Lower leg skin (tissue), 4 donors: ENCODE measurements around the gene SLC43A3. TPM values are rescaled to one million over a fixed set of nuclear protein-coding genes. Genes with fewer than 3 reads are reported as not detected.
"Not testable (repeated sequence)": the region's sequence is repeated elsewhere in the genome, so short reads cannot be mapped to it uniquely, and the experiment has no call there.

Experiments used
- DNase-seq, 2 donors: peaks; one replicate each; pipeline ENCODE4 v3.0.0-alpha.2; 2019; ENCODE audit warnings: low spot score in 2 of 2
- H3K4me3 ChIP-seq: fragments of 200-600 bp; sonication (generic); 2 replicates; pipeline ENCODE4 v1.5.1; 2017; ENCODE audit warnings: mild to moderate bottlenecking, low read depth; ENCODE audit not compliant: poor library complexity, severe bottlenecking
- POLR2A ChIP-seq, 2 donors: fragments of 450-650 bp; IDR thresholded peaks; one replicate each; pipeline ENCODE4 v1.6.1; 2016 to 2017; ENCODE audit warnings: antibody characterized with exemption in 2 of 2, mild to moderate bottlenecking in 1 of 2, moderate library complexity in 1 of 2
- whole genome bisulfite sequencing, 2 donors: methylation state at CpG; one replicate each; pipeline ENCODE4 v1.1.5; 2018; 5-methylcytosine and 5-hydroxymethylcytosine counted together
- intact Hi-C: fragments of 100-400 bp; cut with DNase I; formaldehyde crosslinking; loops from one replicate; pipeline ENCODE4 v1.15.0; 2023; ENCODE audit warnings: low total_unique reads
- total RNA-seq, 4 donors: library from RNA; depleted of rRNA; stranded (reverse); fragments of >200 nt; gene quantifications; one replicate each; pipeline ENCODE4 v1.1.0, GENCODE V29; 2016
- TF ChIP-seq, protein P1 (sequence below), 3 donors: fragments of 450-650 bp; IDR thresholded peaks; one replicate each; pipeline ENCODE4 v1.5.1; 2016; ENCODE audit warnings: antibody characterized with exemption in 3 of 3, mild to moderate bottlenecking in 3 of 3, moderate library complexity in 2 of 3

SLC43A3 gene
- total RNA-seq, 4 donors from 2014 or later, result 12.4 to 66.4 (median 41.1) TPM

DNA sequence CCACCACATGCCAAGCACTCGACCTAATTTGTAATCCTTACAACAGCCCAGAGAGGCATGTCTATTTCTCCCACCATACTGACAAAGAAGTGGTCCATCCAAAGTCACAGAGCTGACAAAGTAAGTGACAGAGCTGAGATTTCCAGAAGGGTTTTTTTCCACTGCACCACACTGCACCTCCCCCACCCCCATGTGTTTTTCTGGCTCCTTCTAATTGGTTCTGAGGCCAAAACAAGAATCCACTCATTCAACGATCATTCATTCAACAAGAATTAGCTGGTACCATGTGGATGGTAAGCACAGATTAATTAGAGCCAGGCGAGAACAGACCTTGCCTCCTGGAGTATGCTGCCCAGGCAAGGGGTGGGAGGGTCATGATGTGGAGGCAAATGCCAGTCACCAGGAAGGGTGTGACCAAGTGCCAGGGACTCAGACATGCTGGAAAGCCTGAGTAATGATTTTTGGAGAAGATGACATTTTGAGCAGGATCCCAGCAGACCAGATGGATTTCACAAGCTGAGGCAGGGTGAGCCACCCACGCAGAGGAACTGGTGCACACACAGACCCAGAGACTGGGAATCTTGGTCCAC, 21.6 kb downstream of the SLC43A3 start:
- no peak overlapping the region for H3K4me3 ChIP-seq
- 35 to 44% methylated on average over 4 of the region's 4 CpGs for WGBS, 2 donors
- intact Hi-C loops, result no loop called here
- no peak for DNase-seq
- TF ChIP-seq POLR2A (IDR thresholded peaks at IDR 0.05), result no peak
- TF ChIP-seq, protein P1, sequence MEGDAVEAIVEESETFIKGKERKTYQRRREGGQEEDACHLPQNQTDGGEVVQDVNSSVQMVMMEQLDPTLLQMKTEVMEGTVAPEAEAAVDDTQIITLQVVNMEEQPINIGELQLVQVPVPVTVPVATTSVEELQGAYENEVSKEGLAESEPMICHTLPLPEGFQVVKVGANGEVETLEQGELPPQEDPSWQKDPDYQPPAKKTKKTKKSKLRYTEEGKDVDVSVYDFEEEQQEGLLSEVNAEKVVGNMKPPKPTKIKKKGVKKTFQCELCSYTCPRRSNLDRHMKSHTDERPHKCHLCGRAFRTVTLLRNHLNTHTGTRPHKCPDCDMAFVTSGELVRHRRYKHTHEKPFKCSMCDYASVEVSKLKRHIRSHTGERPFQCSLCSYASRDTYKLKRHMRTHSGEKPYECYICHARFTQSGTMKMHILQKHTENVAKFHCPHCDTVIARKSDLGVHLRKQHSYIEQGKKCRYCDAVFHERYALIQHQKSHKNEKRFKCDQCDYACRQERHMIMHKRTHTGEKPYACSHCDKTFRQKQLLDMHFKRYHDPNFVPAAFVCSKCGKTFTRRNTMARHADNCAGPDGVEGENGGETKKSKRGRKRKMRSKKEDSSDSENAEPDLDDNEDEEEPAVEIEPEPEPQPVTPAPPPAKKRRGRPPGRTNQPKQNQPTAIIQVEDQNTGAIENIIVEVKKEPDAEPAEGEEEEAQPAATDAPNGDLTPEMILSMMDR (IDR thresholded peaks at IDR 0.05), result no peak

DNA sequence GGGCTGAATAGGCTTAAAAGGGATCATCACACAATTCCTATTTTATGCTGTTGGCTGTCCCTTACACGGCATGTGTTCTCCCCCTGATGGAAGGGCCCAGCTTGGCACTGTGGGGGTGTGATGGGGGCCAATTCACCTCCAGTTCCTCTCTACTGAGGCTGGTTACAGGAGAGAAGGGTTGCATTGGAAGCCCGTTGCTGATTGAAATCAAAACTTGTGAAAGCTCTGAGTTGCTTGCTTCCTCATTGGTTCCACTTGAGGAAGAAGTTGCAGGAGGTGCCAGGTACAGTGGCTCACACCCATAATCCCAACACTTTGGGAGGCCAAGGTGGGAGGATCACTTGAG, 23.1 kb downstream of the SLC43A3 start:
- WGBS, 2 donors, result 69 to 90% methylated on average over 2 of the region's 2 CpGs
- TF ChIP-seq POLR2A (IDR thresholded peaks at IDR 0.05), result no peak
- TF ChIP-seq, protein P1 (IDR thresholded peaks at IDR 0.05), result no peak
- DNase-seq, result no peak
- H3K4me3 ChIP-seq, result no peak overlapping the region
- intact Hi-C loops, result no loop called here

DNA sequence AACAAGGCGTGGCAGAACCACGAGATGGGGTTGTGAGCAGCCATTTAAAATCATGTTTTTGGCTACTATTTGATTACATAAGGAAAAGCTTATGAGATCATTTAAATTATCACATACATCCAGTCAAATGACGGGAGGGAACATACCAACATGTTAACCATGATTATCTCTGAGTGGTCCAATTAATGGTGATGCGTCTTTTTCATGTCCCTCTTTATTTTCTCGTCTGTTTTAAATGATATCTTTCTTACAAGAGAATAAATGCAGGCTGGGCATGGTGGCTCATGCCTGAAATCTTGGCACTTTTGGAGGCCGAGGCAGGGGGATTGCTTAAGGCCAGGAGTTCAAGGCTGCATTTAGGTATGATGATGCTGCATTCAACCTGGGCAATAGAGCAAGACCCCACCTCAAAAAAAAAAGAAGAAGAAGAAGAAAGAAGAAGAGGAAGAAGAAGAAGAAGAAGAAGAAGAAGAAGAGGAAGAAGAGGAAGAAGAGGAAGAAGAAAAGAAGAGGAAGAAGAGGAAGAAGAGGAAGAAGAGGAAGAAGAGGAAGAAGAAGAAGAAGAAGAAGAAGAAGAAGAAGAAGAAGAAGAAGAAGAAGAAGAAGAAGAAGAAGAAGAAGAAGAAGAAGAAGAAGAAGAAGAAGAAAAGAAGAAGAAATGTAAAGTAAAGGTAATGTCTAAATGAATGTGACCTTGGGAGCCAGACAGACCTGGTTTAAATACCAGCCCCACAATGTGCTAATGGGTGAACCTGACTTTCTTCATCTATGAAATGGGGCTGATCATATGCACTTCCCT, 23.7 kb downstream of the SLC43A3 start:
- DNase-seq, intact Hi-C loops, H3K4me3 ChIP-seq: not testable (repeated sequence)
- 78 to 84% methylated on average over 6 of the region's 6 CpGs for WGBS, 2 donors

DNA sequence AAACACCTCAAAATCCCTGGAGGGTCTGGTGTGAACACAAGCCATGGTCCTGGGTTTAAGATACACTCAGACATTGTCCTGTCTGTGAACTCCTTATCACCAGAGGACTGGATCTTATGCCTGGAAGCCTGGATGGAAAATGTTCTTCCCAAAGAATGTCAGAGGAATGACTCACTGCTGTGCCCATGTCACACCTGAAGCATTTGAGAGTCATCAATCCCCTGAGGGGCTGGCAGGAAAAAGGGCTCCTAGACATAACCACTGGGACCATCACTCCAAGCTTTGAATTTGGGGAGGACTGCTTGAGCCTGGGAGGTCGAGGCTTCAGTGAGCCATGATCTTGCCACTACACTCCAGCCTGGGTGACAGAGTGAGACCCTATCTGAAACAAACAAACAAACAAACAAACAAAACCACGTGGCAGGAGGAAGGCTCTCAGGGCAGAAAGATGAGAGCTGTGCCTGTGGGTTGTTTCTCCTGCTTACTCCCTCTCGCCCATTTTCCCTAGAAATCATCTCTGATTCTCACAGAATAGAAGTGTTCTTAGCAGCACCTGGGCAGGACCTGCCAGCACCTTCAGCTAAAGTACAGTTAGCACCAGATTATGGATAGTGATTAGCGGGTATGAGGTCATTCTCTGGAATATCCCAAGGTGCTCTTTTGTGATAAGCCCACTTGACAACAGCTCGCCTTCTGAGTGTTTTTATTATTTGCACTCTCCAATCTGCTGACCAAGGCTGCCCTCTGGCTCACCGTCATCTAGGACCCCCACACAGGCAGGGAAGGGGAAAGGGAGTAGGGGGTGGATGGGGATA, 24.5 kb downstream of the SLC43A3 start:
- TF ChIP-seq POLR2A (IDR thresholded peaks at IDR 0.05), result no peak
- TF ChIP-seq, protein P1 (IDR thresholded peaks at IDR 0.05), result no peak
- intact Hi-C loops, result no loop called here
- no peak for DNase-seq
- no peak overlapping the region for H3K4me3 ChIP-seq
- WGBS, 2 donors, result 62 to 70% methylated on average over 6 of the region's 6 CpGs

DNA sequence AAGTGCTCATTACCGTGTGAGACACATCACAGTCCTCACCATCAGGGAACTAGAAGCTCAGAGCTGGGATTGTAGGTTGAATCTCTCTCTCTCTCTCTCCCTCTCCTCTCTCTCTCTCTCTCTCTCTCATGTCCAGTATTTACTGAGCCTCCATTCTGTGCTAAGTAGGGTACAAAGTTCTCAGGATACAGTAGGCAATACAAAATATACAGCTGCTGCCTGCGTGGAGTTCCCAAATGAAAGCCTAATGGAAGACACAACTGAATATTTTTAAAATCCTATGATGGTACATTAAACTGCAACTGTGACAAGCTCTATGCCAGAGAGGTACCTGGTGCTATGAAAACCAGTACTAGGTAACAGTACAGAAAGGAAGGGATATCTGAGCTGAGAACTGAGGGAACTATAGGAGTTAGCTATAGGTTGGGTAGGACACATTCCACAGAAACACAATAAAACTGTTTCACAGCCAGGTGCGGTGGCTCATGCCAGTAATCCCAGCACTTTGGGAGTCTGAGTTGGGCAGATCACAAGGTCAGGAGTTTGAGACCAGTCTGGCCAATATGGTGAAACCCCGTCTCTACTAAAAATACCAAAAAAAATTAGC, 26.8 kb downstream of the SLC43A3 start:
- TF ChIP-seq, protein P1 (IDR thresholded peaks at IDR 0.05), result no peak
- TF ChIP-seq POLR2A (IDR thresholded peaks at IDR 0.05), result no peak
- intact Hi-C loops, result no loop called here
- no peak for DNase-seq
- WGBS, 2 donors, result 77 to 85% methylated on average over 4 of the region's 4 CpGs
- H3K4me3 ChIP-seq, result no peak overlapping the region

DNA sequence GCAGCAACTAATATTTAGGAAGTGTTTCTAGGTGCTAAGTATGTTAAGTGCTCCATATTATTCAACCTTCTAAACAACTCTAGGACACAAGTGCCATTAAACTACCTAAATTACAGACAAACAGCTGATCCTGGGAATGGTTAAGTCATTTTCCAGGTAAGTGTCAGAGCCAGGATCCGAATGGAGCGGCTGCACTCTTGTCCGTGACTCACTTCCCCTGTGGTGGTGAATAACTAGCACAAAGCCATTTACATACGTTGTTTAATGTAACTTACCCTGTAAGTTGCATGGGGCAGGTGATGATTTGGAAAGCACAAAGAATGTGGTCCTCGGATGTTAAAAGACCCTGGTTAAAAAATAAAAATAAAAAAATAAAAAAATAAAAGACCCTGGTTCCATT, 27.7 kb downstream of the SLC43A3 start:
- no peak overlapping the region for H3K4me3 ChIP-seq
- WGBS, 2 donors, result 79 to 88% methylated on average over 5 of the region's 5 CpGs
- intact Hi-C loops, result no loop called here
- no peak for DNase-seq
- TF ChIP-seq, protein P1 (IDR thresholded peaks at IDR 0.05), result no peak
- no peak for TF ChIP-seq POLR2A (IDR thresholded peaks at IDR 0.05)
